ENCODE measurements around the gene IL17RA.

IL17RA gene

DNA sequence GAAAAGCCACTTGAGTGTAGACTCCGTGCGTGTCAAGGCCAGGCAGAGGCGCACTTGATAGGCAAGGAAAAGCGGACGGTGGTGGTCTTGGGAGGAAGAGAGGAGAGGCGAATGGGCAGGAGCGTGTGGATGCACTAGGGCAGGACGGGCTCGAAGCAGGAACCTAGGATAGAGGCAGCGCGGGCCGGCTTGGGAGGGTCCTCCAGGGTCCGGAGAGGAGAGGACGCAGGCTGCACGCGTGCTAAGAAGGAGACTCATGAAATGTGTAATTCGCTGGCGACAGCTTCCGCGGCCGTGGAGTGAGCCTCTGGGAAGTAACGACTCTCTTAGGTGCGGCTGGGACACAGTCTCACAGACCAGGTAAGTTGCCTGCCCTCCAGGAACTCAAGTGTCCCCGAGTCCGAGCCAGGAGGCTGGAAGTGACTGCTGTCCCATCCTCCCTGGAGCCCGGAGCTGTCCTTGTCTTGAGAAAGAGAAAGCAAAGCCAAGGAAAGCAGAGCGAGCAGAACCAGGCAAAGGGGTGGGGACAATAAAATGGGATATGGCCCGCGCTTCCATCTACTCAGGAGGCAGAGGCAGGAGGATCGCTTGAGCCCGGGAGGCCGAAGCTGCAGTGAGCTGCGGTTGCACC is 874 bp upstream of the IL17RA start:
- DNase-seq = no peak

DNA sequence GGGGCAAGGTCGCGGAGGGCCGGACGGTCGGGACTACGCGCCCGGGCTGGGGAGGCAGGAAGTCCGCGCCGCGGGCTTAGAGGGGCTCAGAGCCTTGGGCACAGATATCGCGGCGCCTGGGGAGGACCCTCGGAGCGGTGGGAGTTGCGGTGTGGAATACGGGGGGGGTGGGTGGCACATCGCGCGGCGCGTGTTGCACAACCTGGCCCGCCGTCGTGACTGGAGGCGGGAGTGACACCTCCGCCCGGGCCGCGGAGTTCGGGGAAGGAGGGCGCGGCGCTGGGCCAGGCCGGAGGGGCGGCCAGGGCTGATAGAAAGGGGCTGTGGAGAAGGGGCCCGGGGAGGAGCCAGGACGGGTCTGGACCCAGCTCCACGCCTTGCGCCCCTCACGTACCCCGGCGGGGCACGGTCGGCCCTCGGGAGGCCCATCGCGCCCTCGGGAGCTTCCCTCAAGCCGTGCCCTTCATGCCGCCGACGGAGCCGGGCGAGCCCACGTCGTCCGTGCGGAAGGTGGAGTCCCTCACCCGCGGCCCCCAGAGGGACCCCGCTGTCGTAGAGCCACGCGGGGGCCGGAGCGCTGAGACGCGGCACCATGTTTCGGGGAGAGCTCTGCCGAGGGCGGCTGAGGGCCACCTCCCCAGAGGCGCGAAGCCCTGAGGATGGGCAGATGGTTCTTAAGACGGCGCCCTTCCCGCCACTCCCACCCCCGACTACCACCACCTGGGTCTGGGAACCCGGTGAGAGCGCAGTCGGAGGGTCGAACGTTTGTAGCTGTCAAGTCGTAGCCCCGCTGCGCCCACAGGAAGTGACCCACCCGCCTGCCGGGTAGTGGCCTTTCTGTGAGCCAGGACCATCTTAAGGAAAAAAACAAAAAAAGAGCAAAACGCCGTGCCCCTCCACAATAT is 729 bp downstream of the IL17RA start:
- DNase-seq = no peak

DNA sequence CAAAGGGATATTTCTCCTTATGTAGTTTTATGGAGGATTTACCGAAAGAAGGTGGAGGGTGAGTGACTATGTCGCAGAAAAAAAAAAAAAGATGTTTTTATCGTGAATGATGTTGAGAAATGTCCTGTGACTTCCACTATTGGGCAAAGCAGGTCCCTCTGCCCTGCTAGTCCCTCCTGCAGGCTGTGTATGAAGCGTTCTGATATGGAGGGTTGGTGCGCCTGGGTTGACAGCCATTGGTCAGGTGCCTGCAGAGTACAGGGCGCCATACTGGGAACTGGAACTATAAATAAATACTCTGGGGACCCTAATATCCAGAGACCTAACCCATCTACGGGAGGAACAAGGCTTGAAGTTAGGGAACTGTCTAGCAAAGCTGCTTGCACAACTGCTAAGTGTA is 1.5 kb downstream of the IL17RA start:
- DNase-seq = no peak

DNA sequence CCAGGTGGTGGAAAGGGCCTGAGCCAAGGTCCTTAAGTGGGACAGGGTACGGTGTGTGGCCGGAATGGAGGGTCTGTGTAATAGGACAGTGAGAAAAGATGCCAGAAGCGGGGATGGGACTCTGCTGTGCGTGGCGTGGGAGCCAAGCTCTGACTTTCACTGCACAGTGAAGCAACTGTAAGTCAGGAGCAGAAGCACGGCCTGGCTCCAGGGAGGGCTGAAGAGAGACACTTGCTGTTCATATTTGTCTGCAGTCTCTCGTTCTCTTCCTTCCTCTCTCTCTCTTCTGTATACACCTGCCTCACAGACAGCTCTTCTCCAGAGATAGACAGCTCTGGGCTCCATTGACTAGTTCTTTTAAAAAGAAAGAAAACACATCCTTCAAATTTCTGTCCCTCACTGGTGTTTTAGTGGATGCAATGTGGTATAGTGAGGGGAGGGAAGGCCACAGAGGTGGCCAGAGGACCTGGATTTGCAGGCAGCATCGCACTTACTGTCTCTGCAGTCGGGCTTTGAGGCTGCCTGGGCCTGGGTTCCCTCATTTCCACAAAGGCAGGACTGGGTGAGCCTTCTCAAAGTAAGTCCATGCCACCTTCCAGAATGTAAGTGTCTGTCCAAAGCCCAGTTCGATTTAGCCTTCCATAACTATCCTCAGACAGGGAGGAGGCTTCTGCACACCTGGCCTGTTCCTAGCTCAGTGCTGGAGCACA is 2.1 kb downstream of the IL17RA start:
- DNase-seq = no peak

DNA sequence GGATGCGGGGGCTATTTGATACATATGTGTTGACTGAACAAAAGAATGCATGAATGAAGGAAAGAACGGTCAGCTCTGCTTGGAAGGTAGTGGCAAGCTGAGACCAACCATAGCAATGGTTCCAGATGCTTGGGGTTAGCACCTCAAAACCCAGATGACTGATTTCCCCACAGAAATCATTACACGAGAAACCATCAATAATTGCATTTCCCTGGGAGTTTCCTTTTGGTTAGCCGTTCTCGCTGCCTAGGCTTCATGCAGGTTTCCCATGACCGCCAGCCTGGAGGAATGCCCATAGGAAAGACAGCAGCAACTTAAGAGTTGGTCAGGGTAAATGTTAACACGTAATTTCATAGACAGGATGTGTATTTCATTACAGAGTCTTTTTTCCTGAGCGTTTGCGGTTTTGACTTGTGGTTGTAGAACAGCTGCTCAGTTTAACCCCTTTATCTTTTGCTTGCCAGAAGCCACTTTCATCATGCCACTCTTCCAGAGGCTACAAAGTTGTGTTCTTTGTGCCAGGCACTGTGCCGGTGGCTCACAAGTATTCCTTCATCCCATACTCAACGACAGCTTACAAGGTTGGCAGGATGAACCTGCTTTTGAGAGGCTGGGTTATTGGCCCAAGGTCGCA is 2.8 kb downstream of the IL17RA start:
- DNase-seq = no peak

DNA sequence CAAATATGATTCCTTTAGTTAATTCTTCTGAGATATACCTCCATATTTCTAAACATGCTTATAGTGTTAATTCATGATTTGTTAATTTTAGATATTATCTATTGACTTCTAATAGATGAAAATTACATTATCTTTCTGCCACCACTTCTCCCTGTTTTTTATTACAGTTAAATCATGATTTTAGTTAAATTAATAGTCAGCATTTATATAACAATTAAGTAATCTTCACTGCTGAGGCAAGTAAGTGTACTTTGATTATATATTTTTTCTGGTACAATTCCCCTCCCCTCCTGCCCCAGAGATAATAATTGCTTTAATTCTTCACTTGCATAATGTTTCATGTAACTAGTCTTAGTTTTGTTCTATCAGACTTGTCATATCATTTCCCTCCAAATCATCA is 5.8 kb downstream of the IL17RA start:
- no peak for DNase-seq

DNA sequence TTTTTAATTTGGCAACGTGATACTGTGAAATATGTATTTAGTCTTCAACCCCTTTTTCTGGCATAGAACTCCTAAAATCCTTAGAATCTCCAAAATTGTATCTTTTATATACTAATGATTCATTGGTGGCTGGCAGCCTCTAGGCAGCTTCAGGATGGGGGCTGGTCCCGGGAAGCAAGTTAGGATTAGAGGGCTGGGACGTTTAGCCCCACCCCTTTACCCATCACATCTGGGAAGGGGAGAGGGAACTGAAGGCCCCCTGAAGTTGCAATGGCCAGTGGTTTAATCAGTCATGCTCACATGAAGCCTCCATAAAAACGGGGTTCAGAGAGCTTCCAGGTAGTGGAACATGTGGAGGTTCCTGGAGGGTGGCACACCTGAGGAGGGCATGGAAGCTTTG is 7.1 kb downstream of the IL17RA start:
- DNase-seq = no peak

DNA sequence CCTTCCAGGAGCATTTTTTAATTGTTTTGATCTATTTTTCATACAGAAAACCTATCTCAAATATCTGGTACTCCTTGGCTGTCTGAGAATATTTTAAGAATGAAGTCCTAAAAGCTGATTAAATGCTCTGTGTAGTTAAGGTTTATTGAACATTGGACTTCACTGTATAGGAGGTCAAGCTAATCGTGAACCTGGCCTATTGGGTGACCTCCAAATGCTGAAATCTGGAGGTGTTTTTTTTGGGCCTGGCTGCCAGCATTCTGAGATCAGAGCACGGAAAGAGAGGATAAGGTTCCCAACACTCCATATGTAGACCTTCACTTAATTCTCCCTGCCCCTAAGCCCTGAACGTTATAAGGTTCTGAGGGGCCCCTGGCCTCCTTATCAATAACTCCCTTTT is 8.3 kb downstream of the IL17RA start:
- no peak for DNase-seq

DNA sequence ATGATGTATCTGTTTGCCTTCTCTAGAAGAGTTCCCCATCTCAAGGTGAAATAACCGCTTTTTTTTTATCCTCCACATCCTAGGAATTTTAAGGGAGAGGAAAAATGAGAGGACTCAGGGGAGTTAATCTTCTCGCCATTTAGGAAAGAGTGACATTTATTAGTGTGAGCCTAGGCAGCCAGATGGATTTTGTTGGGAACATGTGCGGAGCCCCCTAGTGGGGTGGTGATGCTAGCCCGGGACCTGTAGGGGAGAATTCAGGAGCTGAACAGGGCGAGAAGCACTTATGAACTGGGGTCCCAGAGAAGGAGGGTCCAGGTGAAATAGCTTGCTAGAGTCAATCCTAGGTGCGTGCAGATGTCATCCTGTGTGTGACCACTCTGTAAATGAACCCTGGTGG is 10.7 kb downstream of the IL17RA start:
- no peak for DNase-seq

DNA sequence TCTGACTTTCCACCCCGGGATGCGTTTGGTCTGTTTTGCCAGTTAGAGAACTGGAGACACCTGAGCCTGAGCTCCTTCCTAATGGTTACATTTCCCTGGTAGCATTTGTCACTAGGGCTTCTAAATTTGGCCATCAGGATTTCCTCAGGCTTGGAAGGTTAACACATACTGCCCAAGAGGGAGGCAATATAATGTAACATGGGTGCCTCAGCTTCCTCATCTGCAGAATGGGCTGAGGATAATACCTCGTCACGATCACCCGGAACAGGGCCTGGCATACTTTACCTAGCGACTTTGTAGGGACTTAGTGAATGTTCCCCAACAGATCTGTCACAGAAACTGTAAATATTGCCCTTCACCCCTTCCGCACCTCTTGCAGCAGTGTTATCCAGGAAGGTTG is 11.3 kb downstream of the IL17RA start:
- no peak for DNase-seq

DNA sequence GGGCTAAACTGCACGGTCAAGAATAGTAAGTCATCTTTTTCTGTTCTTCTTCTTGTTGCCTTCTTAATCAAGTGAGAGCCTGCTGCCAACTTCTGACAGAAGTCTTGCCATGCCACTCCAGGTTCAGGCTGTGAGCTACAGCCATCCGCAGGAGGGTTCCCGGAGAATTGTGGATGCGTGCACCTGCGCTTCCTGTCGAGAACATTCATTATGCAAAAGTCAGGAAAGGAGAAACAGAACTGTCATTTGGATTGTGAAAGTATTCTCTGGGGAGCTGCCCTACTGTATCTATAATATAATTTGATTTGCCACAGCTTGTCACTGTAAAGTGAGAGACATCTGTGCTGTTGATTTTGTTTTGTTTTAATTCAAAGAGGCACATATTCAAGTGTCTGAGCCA is 12.3 kb downstream of the IL17RA start:
- DNase-seq = no peak

DNA sequence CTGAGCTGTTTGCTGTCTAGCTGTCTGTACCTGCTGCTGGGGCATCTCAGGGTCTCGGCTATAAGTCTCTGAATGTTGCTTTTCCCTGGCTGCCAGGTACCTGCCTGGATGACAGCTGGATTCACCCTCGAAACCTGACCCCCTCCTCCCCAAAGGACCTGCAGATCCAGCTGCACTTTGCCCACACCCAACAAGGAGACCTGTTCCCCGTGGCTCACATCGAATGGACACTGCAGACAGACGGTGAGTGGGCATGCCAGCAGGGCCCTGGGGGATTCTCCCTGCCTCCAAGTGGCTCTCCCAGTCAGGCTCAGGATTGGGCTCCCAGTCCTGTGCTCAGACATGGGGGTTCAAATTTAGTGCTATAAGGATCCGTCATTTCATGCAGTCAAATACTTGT is 12.9 kb downstream of the IL17RA start:
- DNase-seq = no peak

DNA sequence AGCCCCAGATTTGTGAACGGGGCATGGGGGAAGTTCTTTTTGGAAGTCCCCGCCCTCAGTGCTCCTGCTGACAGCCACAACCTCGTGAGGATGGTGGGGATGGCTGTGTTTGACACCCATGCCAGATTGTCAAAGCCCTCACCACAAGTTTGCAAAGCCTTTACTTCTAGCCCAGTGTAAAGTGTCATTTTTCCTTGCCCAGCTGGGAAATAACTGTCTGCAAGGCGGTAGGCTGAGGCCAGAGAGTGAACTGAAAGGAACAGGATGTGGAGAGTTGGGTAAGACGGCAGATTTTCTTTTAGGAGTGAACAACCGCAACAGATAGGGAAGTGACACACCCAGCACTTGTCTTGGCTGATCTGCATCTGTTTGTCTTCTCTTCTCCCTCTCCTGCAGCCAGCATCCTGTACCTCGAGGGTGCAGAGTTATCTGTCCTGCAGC is 13.6 kb downstream of the IL17RA start:
- DNase-seq = no peak

DNA sequence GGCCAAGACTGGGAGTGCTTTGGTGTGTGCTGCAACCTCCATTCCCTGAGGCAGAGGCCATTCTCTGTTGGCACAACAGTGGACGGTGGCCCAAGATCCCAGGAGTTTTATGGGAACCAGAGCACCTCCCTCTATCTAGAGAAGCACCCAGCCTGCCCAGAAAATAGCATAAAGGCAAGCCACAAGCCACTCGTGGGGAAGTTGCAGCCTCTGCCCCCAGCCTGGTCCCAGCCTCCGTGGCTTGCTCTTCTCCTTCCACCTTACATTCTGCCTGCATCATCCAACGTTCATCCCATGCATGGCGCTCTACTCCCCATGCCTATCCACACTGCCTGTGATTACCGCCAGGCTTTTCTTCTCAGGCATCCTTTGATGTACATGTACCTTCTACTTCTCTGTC is 15.8 kb downstream of the IL17RA start:
- no peak for DNase-seq

DNA sequence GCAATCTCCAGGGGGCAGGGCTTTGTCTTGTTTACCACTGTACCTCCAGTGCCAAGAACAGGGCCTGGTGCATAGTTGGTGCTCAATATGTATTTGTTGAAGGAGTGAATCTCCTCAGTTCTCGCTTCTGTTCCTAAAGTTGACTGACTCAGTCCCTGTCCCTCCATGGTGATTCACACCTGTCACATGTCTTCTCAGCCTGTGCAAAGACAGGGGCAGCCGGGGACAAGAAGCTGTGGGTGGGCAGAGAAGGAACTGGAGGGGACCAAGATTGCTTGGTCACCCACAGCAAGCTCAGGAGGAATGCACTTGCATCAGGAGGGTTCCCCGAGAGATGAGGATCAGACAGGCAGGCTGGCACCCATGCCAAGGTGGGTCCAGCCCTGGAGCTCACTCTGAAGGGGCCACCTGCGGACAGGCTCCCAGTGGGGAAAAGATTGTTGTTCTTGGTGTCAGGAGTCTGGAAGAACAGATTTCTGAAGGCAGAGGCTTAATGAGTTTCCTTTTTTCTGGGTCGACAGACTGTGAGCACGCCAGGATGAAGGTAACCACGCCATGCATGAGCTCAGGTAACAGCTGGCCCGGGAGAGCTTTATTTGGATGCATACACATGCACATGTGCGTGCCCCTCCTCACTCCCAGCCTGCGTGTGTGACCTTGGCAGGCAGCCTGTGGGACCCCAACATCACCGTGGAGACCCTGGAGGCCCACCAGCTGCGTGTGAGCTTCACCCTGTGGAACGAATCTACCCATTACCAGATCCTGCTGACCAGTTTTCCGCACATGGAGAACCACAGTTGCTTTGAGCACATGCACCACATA is 16.9 kb downstream of the IL17RA start:
- DNase-seq = no peak

DNA sequence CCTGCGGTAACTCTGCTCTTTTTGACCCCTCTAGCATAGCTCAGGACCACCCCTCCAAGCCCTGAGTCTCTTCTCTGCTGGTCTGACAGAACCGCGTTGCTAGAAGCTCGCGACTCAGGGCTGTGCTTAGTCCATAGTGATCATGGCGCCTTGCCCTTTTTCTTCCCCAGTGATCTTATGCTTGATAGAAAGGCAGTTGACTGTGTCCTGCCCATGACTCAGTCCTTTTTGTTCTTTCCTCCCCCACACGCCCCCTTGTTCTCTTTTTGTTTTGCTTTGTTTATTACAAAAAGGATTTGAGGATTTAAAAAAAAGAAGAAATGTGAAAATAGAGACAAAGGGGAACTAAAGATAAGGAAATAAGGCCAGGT is 17.5 kb downstream of the IL17RA start:
- DNase-seq = no peak

DNA sequence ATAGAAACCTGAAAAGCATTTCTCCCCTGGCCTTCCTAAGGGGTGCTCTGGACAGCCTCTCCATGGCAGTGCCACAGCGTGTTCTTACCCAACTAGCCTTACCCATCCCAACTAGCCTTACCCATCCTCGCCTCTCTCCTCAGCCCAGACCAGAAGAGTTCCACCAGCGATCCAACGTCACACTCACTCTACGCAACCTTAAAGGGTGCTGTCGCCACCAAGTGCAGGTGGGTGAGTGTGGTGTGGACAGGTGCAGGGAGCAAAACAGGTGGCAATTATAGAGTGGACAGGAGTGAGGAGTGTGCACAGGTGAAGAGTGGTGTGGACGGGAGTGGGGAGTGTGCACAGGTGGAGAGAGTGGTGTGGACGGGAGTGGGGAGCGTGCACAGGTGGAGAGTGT is 18.6 kb downstream of the IL17RA start:
- no peak for DNase-seq

DNA sequence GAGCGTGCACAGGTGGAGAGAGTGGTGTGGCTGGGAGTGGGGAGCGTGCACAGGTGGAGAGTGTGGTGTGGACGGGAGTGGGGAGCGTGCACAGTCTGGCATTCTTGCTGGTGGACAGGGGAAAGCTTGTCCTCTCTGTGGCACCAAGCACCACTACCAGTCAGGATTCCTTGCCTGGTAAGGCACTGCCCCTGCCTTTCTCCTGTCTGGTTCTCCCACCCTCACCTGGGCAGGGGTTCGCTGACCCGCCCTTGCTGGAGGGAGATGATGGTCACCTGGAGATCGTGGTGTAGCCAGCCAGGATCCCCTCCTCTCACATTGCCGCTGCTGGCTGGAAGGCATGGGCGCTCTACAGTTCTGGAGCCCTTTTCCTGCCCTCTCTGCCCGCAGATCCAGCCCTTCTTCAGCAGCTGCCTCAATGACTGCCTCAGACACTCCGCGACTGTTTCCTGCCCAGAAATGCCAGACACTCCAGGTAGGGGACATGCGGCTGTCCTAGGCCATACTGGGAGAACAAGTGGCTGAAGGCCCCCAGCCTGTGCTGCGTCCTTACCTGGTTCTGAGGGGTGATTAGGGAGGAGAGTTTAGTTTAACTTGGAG is 19.6 kb downstream of the IL17RA start:
- DNase-seq = no peak

DNA sequence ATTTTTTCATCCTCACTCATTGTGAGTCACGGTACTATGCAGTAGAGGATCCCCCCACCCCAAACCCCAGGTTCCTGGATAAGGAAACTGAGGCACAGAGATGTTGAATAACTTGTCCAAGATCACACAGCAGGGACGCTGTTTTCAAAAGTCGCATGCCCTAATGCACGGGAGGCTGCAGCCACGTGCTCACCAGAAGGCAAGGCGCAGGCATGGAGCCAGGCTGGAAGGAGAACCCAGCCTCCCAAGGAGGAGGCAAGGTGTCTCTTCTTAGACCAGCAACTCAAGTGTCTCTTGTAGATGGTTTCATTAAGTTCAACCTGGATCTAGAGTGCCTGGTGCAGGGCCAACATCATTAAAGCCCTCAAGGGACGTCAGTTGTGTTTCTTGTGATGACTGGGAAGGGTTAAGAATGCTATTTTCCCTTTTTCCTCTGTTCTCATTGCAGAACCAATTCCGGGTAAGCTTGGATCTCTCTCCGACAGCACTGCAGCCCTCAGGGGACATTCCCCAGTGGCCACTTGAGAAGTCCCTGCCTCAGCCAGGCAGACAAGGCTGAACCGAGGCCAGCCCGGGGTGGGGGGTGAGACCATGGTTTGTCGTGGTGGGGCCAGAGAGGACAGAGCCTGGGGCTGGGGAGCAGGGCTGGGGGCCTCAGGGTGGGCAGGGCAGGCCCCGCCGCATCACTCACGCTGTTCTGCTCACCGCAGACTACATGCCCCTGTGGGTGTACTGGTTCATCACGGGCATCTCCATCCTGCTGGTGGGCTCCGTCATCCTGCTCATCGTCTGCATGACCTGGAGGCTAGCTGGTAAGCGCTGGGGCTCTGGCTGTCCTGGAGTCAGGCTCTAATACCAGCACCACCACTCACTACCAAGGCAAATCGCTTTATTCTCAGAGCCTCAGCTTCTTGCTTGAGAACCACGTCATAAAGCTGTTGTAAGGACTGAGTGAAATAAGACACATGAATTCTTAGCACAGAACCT is 20.6 kb downstream of the IL17RA start:
- DNase-seq = no peak

DNA sequence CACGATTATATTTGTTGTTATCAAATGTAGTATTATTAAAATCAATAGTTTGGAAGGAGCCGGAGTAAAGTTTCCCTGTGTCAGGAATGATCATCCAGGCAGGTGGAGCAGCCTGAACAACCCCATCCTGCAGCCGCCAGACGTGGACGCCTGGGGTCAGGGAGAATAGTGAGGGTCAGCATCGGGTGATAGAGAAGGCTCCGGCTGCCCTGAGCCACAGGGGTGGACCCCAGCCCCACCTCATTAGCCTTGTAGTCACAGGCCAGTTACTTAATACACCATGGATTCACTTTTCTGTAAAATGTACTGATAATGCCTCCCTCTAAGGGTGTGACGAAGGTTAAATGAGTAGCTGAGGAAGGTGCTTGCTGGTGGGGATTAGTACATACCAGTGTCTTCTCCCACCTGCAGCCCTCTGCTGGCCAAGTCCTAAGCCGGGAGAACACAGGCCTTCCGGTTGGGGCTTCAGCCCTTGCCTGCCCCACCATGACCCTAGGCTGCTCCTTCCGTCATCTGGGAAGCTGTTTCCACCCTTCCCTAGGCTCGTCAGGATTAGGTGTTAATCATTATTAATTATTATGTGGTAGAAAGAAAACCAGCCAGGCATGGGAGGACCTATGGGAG is 21.5 kb downstream of the IL17RA start:
- DNase-seq = no peak

All from activated CD4-positive, alpha-beta T cell treated with anti-CD3 and anti-CD28 coated beads for 1 hour (primary cell).